Upper lobe of right lung (tissue), 1 donor: Measurements from ENCODE around the gene FGFBP2. TPM values are rescaled to one million over a fixed set of nuclear protein-coding genes. Genes with fewer than 3 reads are reported as not detected.

Experiments
- ATAC-seq: fragments of 200-7000 bp; cut with Tn5 transposase; one replicate; pipeline ENCODE4 v1.9.1; 2020; ENCODE audit warnings: mild to moderate bottlenecking, moderate library complexity
- DNase-seq: peaks from one replicate; pipeline ENCODE4 v3.0.0-alpha.2; 2020
- H3K27ac ChIP-seq: fragments of 200-600 bp; one replicate; pipeline ENCODE4 v1.8.0; 2022
- H3K27me3 ChIP-seq: fragments of 200-600 bp; one replicate; pipeline ENCODE4 v1.8.0; 2022; ENCODE audit warnings: mild to moderate bottlenecking
- H3K36me3 ChIP-seq: fragments of 200-600 bp; one replicate; pipeline ENCODE4 v1.8.0; 2022
- H3K4me1 ChIP-seq: fragments of 200-600 bp; one replicate; pipeline ENCODE4 v1.8.0; 2022
- H3K4me3 ChIP-seq: fragments of 200-600 bp; one replicate; pipeline ENCODE4 v1.8.0; 2022; ENCODE audit warnings: mild to moderate bottlenecking
- H3K9me3 ChIP-seq: fragments of 200-600 bp; one replicate; pipeline ENCODE4 v1.8.0; 2022
- intact Hi-C: fragments of 100-400 bp; cut with DNase I; formaldehyde crosslinking; loops from one replicate; pipeline ENCODE4 v1.11.0; 2022
- total RNA-seq: library from RNA; stranded (reverse); fragmentation: NEBNext Ultra II Directional; extraction: Animal tissue kit (Norgen Biotek cat#: 25700); gene quantifications from one replicate; pipeline ENCODE4 v1.2.1, GENCODE V29; 2021
- TF ChIP-seq, protein P1 (sequence below): fragments of 200-600 bp; IDR thresholded peaks from one replicate; pipeline ENCODE4 v1.8.0; 2022; ENCODE audit warnings: antibody characterized with exemption
- donor health status: DM: no; HTN: yes; CAD: no; lungs with severe emphysema.

The FGFBP2 gene
- total RNA-seq, 1 donor from 2014 or later = 5.6 TPM

DNA sequence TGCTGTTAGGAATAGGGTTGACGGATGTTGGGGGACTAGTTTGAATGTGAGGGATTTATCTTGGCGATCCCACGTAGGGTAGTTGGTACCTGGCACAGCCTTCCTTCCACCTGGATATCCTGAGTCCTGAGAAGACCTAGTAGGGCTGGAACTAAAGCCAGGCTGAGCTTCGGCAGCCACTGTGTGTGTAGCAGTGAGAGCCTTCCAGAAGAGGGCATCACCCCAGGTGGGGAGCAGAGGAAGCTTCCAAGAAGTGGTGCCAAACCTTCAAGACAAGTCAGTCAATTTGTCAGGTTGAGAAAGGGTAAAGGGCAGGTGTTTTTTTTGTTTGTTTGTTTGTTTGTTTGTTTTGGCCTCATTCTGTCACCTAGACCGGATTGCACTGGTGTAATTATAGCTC is 1.2 kb upstream of the FGFBP2 start:
- no peak for DNase-seq
- ATAC-seq = no peak
- no peak overlapping the region for H3K4me3 ChIP-seq
- no peaks in the 10 kb centered on the region for H3K9me3 ChIP-seq
- TF ChIP-seq, protein P1, sequence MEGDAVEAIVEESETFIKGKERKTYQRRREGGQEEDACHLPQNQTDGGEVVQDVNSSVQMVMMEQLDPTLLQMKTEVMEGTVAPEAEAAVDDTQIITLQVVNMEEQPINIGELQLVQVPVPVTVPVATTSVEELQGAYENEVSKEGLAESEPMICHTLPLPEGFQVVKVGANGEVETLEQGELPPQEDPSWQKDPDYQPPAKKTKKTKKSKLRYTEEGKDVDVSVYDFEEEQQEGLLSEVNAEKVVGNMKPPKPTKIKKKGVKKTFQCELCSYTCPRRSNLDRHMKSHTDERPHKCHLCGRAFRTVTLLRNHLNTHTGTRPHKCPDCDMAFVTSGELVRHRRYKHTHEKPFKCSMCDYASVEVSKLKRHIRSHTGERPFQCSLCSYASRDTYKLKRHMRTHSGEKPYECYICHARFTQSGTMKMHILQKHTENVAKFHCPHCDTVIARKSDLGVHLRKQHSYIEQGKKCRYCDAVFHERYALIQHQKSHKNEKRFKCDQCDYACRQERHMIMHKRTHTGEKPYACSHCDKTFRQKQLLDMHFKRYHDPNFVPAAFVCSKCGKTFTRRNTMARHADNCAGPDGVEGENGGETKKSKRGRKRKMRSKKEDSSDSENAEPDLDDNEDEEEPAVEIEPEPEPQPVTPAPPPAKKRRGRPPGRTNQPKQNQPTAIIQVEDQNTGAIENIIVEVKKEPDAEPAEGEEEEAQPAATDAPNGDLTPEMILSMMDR = no peak
- no peaks in the 10 kb centered on the region for H3K36me3 ChIP-seq
- H3K27me3 ChIP-seq = no peaks in the 10 kb centered on the region
- H3K27ac ChIP-seq = no peak overlapping the region
- intact Hi-C loops = no loop called here
- H3K4me1 ChIP-seq = no peaks in the 10 kb centered on the region

DNA sequence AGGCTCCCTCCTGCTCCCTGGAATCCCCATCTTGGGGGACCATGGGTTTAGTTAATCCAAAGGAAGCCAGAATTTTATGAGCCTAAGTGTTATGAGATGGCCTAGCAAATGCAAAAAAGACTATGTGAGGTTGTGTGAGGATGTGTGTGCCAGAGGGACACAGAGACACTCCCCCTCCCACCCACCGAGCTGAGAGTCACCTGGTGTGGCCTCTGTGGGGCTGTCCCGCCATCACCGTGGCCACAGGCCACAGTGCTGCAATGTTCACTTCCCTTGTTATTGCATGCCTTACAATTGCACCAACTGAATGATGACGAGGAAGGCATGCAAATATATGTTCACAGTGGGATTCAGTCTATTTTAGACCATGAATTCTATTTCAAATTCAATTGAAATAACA is 601 bp upstream of the FGFBP2 start:
- Histone ChIP-seq H3K27me3 (no peaks in the 10 kb centered on the region), H3K9me3 (no peaks in the 10 kb centered on the region), H3K4me3 (no peak overlapping the region), H3K4me1 (no peaks in the 10 kb centered on the region), H3K36me3 (no peaks in the 10 kb centered on the region), H3K27ac (no peak overlapping the region)
- intact Hi-C loops = no loop called here
- peak; percentile 77 for ATAC-seq
- TF ChIP-seq, protein P1 = no peak
- DNase-seq = peak; percentile 70

DNA sequence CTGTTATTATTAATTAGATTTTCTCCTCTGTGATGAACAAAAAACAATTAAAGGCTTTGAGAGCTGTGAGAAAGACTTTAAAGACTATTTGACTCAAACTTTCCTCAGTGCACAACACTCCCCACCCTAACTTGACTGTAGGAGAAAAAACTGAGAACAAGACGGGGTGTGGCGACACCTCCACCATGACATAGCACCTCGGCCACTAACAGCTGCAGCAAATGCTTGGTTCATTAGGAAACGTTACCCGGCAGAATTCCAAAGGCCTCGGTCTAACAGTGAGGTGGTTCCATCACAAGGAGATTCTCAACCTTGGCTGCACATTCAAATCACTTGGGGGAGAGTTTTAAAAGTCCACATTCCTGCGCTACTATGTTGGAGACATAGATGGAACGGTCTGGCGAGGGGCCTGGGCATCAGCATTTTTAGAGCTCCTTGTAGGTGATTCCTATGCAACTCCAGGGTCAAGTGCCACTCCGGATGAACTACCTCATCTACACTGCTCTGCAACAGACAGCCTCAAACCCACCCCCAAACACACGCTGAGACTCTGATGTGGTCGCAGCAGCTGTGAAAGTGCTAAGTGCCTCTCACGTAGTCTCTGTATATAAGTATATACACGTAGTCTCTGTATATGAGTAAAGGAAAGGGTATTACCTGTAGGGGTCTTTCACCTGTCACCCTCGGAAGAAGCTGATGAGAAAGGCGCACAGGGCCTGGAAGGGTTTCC is 1.0 kb downstream of the FGFBP2 start:
- TF ChIP-seq, protein P1 = no peak
- ATAC-seq = no peak
- Histone ChIP-seq H3K27me3 (no peaks in the 10 kb centered on the region), H3K4me3 (no peak overlapping the region), H3K9me3 (no peaks in the 10 kb centered on the region), H3K4me1 (no peaks in the 10 kb centered on the region), H3K27ac (no peak overlapping the region), H3K36me3 (no peaks in the 10 kb centered on the region)
- no peak for DNase-seq
- intact Hi-C loops = no loop called here

DNA sequence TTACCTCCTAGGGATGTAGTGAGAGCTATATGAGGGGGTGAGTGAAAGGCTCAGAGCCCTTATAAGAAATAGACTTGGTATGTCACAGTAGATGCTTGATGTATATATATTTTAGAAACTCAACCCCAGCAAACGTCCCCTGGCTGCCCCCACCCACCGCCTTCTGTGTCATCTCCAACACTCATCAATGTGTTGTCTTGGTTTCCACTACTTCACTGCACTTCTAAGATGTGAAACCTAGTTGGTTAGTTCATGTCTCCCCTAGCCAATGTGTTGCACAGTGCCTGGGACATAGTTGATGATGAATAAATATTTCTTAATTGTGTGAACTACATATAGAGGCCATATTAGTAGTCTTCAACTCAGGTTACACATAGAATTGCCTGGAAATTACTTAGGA is 4.4 kb downstream of the FGFBP2 start:
- Histone ChIP-seq H3K27me3 (no peaks in the 10 kb centered on the region), H3K4me1 (no peaks in the 10 kb centered on the region), H3K4me3 (no peak overlapping the region), H3K9me3 (no peaks in the 10 kb centered on the region), H3K27ac (no peak overlapping the region), H3K36me3 (no peaks in the 10 kb centered on the region)
- TF ChIP-seq, protein P1 = no peak
- DNase-seq (no peak), ATAC-seq (no peak)
- intact Hi-C loops = loop anchor here (5.0 kb wide), 1 partner anchor 76 kb away; no protein-coding TSS in a partner anchor

DNA sequence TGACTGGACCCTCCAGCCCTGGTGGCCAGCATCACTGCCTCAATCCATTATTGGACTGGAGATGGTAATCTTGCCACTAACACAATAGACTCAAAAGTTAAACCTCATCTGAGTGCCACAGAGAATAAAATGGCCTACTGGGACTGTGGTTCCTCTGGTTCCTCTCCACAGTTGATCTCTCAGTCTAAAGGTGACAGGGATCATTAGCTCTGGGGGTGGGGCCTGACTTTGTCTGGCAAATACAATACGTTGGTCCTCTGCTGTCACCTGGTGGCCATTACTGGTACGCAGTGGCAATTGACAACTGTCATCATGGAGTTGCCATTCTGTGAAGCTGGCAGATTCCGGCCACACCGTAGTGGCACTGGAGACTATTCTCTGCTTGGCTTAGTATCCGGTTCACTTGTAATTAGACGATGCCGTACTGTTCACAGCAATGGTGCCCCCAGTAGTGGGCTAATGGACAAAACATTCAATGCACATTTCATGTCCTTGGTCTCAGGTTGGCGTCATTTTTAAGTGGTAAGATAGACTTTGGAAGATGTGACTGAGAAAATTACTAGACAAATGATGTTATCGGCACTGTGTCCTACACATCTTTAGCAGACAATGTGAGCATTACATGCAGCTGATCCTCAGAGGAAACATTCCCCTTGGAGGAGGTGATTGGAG is 6.7 kb downstream of the FGFBP2 start:
- intact Hi-C loops = loop anchor here (5.0 kb wide), 1 partner anchor 74 kb away; no protein-coding TSS in a partner anchor
- TF ChIP-seq, protein P1 = peak; percentile 89
- DNase-seq (peak; percentile 82), ATAC-seq (peak; percentile 100)
- no peaks in the 10 kb centered on the region for H3K27me3 ChIP-seq
- no peak overlapping the region for H3K4me3 ChIP-seq
- H3K27ac ChIP-seq = no peak overlapping the region
- no peaks in the 10 kb centered on the region for H3K4me1 ChIP-seq
- H3K36me3 ChIP-seq = no peaks in the 10 kb centered on the region
- H3K9me3 ChIP-seq = no peaks in the 10 kb centered on the region
